Medulla oblongata (tissue), 1 donor: ENCODE results near the gene SLC16A3.

ENCODE experiments used
- DNase-seq: peaks from one replicate; pipeline ENCODE4 v3.0.0-alpha.2; 2015; ENCODE audit errors: extremely low spot score

The SLC16A3 gene

DNA sequence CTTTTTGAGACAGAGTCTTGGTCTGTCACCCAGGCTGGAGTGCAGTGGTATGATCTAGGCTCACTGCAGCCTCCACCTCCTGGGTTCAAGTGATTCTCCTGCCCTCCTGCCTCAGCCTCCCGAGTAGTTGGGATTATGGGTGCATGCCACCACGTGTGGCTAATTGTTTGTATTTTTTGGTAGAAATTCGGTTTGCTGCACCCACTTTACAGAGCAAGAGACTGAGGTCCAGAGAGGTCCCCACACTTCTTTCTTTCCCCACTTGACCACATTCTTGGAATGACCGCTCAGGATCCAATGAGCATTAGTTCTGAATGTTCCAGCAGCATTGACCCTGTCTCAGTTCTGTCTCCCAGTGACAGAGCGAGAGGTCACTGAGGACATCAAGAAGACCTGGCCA lies 5.3 kb upstream of the SLC16A3 start:
- no peak for DNase-seq

DNA sequence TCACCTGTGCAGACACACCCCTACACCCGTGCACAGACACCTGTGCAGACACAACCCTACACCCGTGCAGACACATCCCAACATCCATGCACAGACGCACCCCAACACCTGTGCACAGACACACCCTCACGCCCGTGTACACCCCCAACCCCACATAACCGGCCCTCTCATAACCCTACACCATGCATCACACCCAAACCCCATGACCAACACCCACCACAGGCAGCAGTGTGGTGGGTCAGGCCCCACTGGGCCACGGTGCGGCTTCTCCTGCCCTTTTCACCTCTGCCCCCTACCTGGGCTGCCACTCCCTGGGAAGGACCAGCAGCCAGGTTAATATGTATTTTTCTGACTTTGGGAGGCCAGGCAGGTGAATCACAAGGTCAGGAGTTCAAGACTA lies 4.2 kb upstream of the SLC16A3 start:
- no peak for DNase-seq

DNA sequence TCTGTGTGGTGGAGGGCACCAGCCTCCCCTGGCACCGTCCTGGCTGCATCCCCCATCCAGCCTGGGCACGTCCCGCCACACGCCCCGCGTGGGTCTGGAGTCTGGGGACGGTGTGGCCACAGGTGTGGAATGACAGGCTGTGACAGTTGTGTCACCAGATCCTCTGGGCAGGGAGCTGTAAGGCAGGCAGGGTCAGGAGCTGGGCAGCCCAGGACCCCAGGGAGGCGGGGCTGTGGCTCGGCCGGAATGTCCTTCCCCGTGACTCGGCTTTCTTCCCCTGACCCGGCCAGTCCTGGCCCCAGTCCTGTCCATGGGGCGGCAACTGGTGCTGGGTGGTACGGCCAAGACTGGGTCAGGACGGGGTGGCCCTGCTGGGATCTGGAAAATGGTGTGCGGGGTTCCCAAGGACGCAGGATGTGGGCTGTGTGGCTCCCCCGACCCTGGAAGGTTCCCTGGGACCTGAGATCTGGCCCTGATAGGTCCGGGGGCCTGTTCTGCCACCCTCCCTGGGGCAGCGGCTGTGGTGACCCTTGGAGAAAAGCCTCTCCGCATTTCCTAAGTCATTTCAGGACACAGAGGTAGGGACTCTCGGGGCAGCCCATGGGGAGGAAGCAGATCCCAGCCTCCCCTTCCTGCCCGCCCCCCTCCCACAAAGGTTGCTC lies 3.3 kb upstream of the SLC16A3 start:
- DNase-seq: no peak

DNA sequence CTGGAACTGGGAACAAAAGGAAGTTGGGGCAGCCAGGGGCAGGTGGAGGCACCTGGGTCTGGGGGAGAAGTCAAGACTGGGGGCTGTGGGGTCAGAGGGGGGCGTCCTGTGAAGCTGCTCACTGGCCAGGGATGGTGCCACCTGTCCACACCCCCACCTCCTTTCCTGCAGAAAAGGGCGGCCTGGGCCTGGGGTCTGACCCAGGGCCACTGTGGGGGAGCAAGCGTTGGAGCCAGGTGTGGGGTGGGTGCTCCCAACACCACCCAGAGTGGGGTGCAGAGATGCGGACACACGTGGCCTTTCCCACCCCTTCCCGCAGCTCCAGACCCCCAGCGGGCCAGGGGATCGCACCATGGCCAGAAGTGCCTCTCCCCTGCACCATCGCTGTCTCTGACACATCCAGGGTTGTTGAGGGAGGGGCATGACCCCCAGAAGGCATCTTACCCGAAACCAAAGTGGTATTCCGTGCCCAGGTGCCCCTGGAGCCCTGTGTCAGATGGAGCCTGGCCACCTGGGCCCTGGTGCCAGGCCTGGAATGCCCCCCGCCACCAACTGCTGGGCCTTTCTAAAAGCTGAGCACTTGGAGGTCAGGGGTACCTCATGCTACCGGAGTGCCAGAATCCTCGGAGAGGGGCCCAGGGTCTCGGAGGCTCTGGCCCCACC lies 2.6 kb upstream of the SLC16A3 start:
- DNase-seq: no peak

DNA sequence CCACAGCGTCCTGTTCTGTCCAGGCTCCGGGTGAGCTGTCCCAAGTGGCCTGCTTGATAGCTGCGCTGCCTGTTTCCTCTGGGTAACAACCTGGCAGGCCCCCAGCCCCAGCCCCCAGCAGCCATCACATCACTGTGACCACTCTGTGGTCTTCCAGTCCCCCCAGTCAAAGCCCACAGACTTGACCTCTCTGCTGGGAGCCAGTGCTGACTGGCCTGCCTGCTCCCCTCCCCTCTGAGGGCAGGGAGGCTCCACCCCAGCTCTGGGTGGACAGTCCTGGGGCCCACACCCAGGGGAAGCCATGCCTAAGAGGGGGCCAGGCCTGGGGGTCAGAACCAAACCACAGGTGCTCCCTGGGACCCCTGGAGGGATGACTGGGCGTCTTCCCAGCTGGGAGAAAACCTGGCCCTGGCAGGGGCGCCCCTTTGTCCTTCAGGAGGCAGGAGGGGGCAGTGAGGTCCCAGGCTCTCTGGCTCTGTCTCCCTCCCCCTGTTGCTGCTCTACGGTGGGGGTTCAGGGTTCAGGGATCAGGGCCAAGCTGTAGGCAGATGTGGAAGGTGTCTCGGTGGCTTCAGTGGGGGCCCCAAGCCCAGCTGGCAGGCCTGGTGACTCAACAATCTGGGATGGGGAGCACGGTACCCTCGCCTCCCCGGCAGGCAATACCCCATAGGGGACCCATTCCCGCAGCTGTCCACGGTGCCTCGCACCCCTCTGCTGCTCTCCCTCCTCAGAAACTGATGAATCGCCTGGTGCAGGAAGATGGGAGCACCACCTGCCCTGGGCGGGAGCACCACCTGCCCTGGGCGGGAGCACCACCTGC lies 1.8 kb upstream of the SLC16A3 start:
- no peak for DNase-seq

DNA sequence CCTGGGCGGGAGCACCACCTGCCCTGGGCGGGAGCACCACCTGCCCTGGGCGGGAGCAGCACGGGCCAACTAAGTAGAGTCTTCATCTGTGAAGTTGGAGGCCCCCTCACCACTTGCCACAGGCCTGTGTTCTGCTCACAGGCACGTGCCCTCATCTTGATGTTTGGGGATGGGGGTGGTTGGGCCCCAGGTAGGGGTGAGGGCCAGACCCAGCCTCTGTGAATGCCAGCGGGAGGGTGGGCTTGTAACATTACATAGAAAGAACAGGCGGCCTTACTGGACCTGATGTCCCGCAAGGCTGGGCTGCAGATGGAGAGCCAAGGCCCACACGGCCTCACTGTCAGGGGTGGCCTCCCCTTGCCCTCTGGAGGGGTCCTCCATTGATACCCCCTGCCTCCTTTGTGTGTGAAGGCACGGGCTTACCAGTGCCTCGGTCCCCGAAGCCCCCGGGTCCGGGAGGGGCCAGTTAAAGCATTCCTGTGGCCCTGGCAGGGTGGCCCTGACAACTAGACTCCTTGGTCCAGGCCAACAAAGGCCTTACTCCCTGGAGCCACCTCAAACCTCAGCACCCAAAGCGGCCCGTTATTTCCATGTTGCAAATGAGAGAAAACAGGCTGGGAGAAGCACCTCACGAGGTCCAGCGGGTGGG lies 1.1 kb upstream of the SLC16A3 start:
- DNase-seq: no peak

DNA sequence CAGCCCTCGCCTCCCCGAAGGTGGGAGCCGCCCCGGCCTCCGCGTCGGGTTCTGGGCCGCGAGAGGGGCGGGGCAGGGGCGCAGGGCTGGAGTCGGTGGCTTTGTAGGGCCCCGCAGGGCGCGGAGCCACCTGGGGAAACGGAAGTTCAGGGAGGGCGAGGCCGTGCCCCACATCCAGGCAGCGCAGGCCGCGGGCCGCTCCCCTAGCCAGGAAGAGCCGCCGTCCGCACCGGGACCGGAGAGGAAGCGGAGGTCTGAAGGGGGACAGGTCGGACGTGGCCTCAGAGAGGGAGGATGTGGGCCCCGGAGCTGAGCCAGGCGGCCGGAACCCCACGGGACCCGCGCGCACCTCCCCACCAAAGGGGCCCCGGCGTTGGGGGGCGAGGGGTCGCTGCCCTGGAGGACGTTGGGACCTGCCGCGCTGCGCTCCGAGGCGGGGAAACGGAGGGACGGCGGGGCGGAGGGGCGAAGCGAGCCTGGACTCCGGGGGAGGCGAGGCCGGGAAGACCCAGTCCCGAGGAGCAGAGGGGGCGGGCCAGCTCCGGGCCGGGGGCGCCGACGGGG lies 482 bp upstream of the SLC16A3 start:
- DNase-seq: no peak

DNA sequence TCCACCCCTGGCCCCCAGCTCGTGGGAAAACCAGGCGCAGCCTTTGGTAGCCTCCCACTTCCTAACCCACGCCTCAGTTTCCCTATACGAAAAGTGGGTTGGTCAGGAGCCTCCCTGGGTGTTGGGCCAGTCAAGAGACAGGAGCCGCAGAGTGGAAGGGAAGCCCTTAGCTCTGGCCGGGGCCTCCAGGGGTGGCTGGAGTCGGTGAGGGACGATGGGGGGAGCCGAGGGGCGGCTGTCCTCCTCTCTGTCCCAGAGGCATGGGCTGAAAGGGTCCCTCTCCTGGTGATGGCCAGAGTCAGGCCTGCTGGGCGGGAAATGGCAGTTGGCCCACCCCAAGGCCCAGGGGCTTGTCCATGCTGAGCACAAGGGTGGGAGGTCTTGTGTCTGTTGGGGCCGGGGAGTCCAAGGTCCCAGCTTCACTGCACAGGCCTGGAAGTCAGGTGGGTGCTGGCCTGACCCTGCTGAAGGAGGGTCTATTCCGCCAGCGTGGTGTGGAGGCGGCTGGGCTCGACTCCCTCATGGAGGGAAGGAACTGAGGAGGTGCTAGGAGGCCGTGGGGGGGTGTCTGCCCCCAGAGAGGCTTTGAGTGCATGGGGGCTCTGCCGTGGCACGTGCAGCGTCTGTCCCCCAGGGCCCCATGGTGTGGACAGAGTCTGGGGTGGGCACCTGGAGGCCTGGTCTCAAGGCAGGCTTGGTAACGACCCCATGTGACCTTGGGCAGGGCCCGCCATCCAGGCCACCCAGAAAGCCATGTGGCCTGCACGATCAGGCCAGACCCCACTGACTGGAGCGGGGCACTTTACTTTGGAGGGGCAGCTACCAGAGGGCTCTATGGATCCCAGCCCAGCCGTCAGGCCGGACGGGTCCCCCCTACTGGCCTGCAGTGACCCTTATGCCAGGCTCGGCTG lies 1.1 kb downstream of the SLC16A3 start:
- no peak for DNase-seq

DNA sequence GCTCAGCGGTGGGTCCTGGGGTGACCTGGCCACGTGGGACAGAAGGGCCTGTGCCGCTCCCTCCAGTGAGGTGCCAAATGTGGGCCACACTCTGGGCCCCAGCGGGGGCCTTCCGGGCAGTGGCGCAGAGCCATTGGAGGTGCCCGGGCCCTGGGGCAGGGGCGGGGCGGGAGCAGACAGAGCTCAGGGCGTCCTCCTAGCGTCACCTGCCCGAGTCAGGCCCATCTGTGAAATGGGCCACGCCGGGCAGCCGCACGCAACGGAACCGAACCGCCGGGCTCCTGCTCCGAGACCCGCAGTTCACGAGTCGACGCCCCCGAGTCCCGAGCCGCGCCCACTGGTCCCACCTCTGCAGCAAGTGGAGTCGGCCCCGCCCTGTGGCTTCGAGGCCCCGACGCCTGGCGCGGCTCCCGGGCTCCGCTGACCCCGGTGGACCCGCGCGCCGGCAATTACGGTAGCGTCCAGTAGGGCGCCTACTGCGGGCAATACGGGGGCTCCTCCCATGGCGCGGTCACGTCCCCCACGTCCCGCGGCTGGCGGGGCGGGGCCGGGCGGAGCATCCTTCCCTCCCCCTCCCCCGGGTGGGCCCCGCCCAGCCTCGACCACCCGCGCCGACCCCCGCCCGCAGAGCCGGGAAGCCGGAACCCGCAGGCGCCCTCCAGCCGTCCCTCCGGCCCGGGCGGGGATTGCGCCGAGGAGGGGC lies 1.9 kb downstream of the SLC16A3 start:
- peak; percentile 74 for DNase-seq

DNA sequence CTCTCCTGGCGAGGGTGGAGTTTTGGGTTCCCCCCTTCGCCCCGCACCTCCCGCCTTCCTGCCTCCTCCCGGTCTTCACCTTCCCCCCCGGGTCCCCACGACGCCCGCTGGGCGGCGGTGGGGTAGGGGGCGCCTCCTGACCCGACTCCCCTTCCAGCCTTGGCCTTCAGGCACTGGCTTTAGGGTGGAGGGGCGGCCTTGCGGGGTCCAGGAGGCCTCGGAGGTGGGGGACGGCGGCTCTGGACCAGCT lies 2.4 kb downstream of the SLC16A3 start:
- no peak for DNase-seq

DNA sequence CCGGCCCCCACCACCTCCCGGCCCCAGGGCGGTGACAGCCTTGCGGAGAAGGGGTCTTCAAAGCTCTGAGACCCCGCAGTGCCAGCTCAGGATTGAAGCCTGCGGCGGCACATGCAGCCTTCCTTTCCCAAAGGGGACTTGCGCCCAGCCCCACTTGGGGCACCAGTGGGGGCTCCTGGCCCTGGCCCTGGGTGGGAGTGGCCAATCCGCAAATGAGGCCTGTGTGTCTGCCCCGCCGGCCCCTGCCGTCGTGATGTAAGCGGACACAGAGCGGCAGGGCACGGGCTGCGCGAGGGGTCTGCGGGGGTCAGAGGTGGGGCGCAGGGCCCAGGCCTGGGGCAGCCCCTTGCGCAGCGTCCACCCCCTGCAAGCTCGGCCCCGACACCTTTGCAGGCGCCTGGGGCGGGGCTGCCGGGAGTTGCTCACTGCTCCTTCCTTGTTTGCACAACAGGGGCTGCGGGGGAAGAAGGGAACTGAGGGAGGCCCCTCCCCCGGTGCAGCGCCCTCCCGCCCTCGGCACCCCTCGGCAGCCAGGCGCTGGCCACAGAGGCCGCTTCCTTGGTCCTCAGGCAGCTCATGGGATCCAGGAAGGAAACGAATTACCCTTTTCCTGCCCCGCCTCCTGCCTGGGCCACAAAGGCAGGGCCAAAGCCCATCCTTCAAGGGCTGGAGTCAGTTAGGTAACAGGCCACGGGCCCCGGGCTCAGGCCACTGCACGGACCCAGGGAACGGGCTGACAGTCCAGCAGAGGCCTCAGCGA lies 2.9 kb downstream of the SLC16A3 start:
- DNase-seq: peak; percentile 72

DNA sequence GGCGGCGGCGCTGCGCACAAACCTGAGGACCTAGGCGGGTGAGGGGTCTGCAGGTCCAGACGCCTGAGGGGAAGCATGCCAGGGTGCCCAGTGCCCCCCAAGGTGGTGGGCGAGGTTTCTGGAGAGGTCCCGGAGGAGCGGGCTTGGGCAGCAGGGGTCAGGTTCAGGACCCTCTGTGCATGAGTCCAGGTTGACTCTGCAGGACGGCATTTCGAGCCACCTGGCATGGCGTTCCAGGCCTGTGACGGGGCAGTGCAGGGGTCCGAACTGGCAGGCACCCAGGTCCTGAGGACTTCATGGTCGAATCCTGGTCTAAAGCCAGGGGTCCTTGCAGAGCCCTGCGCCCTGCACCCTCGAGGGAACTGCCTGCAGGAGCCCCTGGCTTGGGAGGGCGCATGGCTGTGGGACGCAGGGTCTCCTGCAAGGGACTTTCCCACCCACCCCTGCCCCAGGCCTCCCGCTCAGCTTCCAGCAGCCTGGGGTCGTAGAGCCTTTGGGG lies 3.5 kb downstream of the SLC16A3 start:
- DNase-seq: no peak

DNA sequence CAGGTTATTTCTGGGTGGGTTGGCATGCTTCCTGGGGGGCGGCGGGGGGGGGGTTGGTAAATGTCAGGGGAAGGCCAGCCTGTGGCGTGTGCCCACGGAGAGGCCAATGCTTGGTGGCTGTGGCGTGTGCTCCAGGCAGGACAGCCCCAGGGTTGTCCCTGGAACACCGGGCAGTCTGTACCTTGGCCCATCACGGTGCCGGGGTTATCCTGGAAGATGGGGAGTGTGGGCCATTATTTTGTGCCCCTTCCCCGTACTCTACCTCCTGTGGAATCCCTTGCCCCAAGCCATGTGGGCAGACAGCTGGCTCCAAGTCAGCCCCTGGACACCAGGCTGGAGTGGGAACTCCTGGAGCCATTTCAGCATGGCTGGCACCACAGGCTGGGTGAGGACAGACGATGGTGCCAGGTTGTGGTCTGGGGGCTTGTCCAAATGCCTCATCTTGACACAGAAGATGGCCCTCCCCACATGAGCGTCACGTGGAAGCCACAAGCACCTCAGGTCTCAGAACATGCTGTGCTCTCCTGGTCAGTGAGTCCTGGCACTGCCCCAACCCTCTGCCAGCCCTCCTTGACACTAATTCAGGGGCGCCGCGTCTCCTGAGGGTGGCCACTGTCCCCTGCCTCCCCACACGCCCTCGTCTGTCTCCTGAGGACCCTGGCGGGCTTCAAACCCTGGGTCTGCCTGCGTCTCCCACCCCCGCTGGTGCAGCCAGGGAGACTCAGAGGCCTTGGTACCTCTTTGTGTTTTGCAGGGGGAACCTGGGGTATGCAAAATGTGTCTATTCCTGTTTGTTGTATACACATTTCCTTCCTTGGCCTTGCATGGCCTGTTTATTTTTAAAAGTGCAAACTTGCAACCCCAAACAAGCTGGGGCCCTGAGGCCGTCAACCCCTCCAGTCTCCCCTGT lies 4.3 kb downstream of the SLC16A3 start:
- DNase-seq: no peak

DNA sequence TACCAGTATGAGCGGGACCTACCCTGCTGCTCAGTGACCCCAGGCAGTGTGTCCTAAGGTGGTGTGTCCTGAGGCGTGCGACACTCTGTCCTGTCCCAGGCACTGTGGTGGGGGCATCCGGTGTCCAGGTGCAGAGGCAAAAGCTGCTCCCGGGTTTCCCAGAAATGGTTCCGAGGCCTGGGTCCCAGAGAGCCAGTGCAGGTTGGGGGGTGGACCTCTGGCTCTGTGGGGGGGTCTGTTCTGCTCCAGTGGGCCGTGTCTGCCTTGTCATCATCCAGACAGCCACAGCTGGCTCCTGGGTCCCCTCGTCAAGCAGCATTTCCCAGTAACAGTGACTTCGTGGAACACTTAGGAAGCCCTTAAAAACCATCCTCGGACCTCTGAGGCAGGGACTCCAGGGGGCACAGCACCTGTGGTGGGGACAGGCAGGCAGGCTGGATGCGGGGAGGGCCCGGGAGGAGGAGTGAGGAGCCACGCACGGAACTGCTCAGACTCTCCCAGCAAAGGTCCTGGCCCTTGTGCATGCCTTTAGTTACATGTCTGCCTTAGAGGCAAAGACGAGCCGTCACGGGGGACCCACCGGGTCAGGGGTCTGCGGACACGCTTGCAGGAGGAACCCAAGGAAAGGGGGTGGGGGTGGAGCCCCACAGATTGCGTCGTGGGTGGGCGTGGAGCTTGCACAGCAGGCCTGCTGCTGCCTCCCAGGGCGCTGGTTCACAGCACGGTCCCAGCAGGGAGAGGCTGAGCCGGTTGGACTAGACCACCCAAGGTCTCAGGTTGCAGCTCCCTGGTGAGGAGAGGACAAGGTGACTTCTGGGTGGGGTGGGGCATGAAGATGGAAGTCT lies 5.6 kb downstream of the SLC16A3 start:
- no peak for DNase-seq

DNA sequence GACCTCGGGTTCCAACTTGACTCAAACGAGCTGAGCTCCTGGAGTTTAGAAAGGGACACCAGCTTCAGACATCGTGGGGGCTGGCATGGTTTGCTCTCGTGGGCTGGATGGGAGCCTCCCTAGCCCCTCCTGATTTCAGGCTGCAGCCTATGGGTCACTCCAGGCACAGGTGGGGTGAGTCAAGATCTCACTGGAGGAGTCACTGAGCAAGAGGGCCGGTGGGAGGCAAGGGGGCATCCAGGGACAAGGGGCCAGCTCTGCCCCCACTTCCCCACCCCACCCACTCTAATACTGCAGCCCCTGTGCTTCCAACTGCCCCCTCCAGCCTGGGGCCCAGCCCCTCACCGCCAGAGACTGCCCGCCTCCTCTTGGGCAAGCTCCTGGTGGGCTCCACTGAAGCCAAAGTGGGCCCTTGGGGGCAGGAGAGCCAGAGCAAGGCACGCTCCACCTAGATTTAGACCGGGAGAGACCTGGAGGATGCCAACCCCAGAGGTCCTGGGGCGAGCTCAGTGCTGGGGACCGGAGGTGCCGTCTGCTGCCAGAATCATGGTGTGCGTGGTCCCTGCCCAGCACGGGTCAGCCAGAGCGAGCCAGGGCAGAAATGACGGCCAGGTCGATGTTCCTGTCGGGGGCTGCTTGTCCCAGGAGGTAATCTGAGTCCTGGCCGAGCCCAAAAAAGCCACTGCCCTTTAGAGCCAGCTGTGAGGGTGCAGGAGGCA lies 6.4 kb downstream of the SLC16A3 start:
- no peak for DNase-seq

DNA sequence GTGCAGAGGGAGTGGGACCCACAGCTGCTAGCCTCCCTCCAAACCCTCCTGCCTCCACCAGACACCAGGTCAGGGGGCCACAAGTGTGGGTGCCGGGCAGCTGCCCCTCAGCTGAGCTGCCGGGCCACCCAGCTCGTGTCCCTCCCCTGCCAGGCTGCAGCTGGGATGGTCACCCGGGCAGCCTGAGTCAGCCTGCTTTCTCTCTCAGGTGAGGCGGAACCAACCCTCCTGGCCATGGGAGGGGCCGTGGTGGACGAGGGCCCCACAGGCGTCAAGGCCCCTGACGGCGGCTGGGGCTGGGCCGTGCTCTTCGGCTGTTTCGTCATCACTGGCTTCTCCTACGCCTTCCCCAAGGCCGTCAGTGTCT lies 6.9 kb downstream of the SLC16A3 start:
- DNase-seq: no peak
